DND-41 (cell line): ENCODE data around the gene KIF21A.

Experiments used
- CTCF ChIP-seq: IDR thresholded peaks from 2 replicates; pipeline ENCODE4 v1.5.1; 2012; ENCODE audit warnings: borderline replicate concordance, low read length, moderate library complexity, mild to moderate bottlenecking; ENCODE audit not compliant: poor library complexity, severe bottlenecking; ENCODE audit errors: extremely low read depth
- EZH2 ChIP-seq: IDR thresholded peaks from 3 replicates; pipeline ENCODE4 v1.6.1; 2012; ENCODE audit warnings: borderline replicate concordance, low read depth, mild to moderate bottlenecking, moderate library complexity, low read length, inconsistent platforms; ENCODE audit not compliant: severe bottlenecking

GRCh38 chr12:39277416-39277815, 165.5 kb downstream of the KIF21A start:
- TF ChIP-seq CTCF (no peak), EZH2 (no peak)
